ENCODE results near the gene HECTD1.

HECTD1 gene

DNA sequence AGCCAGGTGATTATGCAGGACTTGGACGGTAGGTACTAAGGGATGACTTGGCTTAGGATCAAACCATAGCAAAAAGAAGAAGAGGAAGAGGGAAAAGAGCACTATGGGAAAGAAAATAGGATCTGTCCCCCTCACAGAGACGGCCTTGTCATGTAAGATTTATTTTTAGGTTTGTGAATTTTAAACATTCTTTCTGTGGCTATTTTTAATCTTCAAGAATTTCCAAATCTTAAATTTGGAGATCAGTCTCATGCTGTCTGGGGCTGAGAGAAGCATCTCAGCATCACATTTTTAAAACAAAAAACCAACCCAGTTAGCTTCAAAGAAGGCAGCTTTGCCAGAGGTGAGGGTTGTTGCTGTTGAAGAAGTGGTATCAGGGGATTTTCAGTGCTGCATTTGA is 128.8 kb downstream of the HECTD1 start:
- TF ChIP-seq NFIC (IDR thresholded peaks at IDR 0.05) (no peak), TCF12 (IDR thresholded peaks at IDR 0.05; ENCODE audit: low read depth) (no peak), EP300 (IDR thresholded peaks at IDR 0.05; ENCODE audit: borderline replicate concordance) (no peak), USF1 (IDR thresholded peaks at IDR 0.05) (no peak), ZBTB7A (IDR thresholded peaks at IDR 0.05; ENCODE audit: low read depth) (no peak), MAX (IDR thresholded peaks at IDR 0.05) (no peak), TEAD4 (IDR thresholded peaks at IDR 0.05) (no peak), FOXM1 (IDR thresholded peaks at IDR 0.05; ENCODE audit: borderline replicate concordance, low read depth) (no peak), YY1 (IDR thresholded peaks at IDR 0.05; ENCODE audit: low read depth) (no peak), EGR1 (IDR thresholded peaks at IDR 0.05) (no peak), RAD21 (IDR thresholded peaks at IDR 0.05; ENCODE audit: low read depth) (no peak), CREB1 (IDR thresholded peaks at IDR 0.05; ENCODE audit: low read depth) (no peak)
- TF ChIP-seq, protein P1, sequence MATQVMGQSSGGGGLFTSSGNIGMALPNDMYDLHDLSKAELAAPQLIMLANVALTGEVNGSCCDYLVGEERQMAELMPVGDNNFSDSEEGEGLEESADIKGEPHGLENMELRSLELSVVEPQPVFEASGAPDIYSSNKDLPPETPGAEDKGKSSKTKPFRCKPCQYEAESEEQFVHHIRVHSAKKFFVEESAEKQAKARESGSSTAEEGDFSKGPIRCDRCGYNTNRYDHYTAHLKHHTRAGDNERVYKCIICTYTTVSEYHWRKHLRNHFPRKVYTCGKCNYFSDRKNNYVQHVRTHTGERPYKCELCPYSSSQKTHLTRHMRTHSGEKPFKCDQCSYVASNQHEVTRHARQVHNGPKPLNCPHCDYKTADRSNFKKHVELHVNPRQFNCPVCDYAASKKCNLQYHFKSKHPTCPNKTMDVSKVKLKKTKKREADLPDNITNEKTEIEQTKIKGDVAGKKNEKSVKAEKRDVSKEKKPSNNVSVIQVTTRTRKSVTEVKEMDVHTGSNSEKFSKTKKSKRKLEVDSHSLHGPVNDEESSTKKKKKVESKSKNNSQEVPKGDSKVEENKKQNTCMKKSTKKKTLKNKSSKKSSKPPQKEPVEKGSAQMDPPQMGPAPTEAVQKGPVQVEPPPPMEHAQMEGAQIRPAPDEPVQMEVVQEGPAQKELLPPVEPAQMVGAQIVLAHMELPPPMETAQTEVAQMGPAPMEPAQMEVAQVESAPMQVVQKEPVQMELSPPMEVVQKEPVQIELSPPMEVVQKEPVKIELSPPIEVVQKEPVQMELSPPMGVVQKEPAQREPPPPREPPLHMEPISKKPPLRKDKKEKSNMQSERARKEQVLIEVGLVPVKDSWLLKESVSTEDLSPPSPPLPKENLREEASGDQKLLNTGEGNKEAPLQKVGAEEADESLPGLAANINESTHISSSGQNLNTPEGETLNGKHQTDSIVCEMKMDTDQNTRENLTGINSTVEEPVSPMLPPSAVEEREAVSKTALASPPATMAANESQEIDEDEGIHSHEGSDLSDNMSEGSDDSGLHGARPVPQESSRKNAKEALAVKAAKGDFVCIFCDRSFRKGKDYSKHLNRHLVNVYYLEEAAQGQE (IDR thresholded peaks at IDR 0.05; ENCODE audit: low read depth) = no peak

DNA sequence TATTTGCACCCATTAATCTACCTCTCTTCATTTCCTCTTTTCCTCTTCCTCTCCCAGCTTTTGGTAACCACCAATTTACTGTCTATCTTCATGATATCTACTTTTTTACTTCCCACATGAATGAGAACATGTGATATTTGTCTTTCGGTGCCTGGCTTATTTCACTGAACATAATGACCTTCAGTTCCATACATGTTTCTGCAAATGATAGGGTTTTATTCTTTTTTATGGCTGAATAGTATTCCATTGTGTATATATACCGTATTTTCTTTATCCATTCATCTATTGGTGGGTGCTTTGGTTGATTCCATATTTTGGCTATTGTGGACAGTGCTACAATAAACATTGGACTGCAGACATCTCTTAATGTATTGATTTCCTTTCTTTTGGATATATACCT is 132.4 kb downstream of the HECTD1 start:
- no peak for TF ChIP-seq TEAD4 (IDR thresholded peaks at IDR 0.05)

DNA sequence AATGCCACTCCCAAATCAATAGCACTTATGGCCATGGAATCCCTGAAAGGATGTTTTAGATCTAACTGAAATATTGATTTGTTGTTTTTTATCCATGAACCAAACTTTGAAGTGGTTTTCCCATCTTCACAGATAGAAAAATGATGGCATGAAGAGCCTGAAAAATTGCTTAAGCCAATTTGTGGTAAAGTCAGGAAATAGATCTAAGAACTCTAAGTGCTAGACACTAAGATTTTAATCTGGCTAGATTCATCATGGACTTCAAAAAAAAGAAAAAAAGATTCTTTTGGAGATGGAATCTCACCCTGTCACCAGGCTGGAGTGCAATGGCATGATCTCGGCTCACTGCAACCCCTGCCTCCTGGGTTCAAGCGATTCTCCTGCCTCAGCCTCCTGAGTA is 136.4 kb downstream of the HECTD1 start:
- TF ChIP-seq NFIC (IDR thresholded peaks at IDR 0.05) (no peak), EP300 (IDR thresholded peaks at IDR 0.05; ENCODE audit: borderline replicate concordance) (no peak), EGR1 (IDR thresholded peaks at IDR 0.05) (no peak), MAX (IDR thresholded peaks at IDR 0.05) (no peak), YY1 (IDR thresholded peaks at IDR 0.05; ENCODE audit: low read depth) (no peak), RAD21 (IDR thresholded peaks at IDR 0.05; ENCODE audit: low read depth) (no peak), CEBPB (IDR thresholded peaks at IDR 0.05) (no peak), FOXM1 (IDR thresholded peaks at IDR 0.05; ENCODE audit: borderline replicate concordance, low read depth) (no peak), CREB1 (IDR thresholded peaks at IDR 0.05; ENCODE audit: low read depth) (no peak), TEAD4 (IDR thresholded peaks at IDR 0.05) (no peak), TCF12 (IDR thresholded peaks at IDR 0.05; ENCODE audit: low read depth) (no peak), TAF1 (IDR thresholded peaks at IDR 0.05; ENCODE audit: low read depth) (no peak), ZBTB7A (IDR thresholded peaks at IDR 0.05; ENCODE audit: low read depth) (no peak), USF1 (IDR thresholded peaks at IDR 0.05) (no peak)
- TF ChIP-seq, protein P1 (IDR thresholded peaks at IDR 0.05; ENCODE audit: low read depth) = no peak

- TF ChIP-seq NFIC (IDR thresholded peaks at IDR 0.05) (no peak), USF1 (IDR thresholded peaks at IDR 0.05) (no peak), EGR1 (IDR thresholded peaks at IDR 0.05) (no peak), CREB1 (IDR thresholded peaks at IDR 0.05; ENCODE audit: low read depth) (no peak), TEAD4 (IDR thresholded peaks at IDR 0.05) (no peak)
Observed at GRCh38 chr14:31070431-31070830, 137.2 kb downstream of the HECTD1 start.

DNA sequence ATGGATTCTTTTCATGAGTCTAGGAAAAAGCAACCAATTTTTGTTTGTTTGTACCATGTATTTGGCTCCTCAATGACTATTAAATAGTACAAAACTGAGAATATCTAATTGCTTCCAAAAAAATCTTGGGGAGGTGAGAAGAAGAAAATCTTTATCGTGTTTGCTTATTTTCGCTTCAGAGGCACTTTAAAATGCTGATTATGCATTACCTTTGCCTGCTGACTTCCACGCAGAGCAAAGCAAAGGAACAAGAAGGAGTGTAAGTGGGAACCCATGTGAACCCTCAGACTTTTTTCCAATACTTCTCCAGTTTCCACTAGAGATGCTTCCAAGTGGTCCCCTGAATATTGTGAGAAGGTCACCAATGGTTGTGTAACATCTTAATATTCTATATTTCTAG is 138.2 kb downstream of the HECTD1 start:
- TF ChIP-seq FOXM1 (IDR thresholded peaks at IDR 0.05; ENCODE audit: borderline replicate concordance, low read depth) (no peak), EGR1 (IDR thresholded peaks at IDR 0.05) (no peak), USF1 (IDR thresholded peaks at IDR 0.05) (no peak), TAF1 (IDR thresholded peaks at IDR 0.05; ENCODE audit: low read depth) (no peak), CEBPB (IDR thresholded peaks at IDR 0.05) (no peak), ZBTB7A (IDR thresholded peaks at IDR 0.05; ENCODE audit: low read depth) (no peak)

- TF ChIP-seq NFIC (IDR thresholded peaks at IDR 0.05) (no peak), RAD21 (IDR thresholded peaks at IDR 0.05; ENCODE audit: low read depth) (no peak), TEAD4 (IDR thresholded peaks at IDR 0.05) (no peak), YY1 (IDR thresholded peaks at IDR 0.05; ENCODE audit: low read depth) (no peak), TAF1 (IDR thresholded peaks at IDR 0.05; ENCODE audit: low read depth) (no peak), CEBPB (IDR thresholded peaks at IDR 0.05) (no peak), ZBTB7A (IDR thresholded peaks at IDR 0.05; ENCODE audit: low read depth) (no peak), MAX (IDR thresholded peaks at IDR 0.05) (no peak), USF1 (IDR thresholded peaks at IDR 0.05) (no peak)
Observed at GRCh38 chr14:31068235-31068634, 139.4 kb downstream of the HECTD1 start.
